Esophagus squamous epithelium (tissue), 4 donors: ENCODE data around the gene FOXO4.

ENCODE experiments used
- CTCF ChIP-seq, 6 experiments: fragments of 450-650 bp in 4 of 6; fragments of 200-600 bp in 2 of 6; sonication (generic) in 2 of 6; IDR thresholded peaks; one replicate each; pipeline ENCODE4 v1.5.1; 2016 to 2019; ENCODE audit warnings: antibody characterized with exemption in 6 of 6, mild to moderate bottlenecking in 4 of 6, moderate library complexity in 4 of 6
- POLR2A ChIP-seq, 4 donors: fragments of 450-650 bp; IDR thresholded peaks; one replicate each; pipeline ENCODE4 v1.6.1; 2017; ENCODE audit warnings: antibody characterized with exemption in 4 of 4, mild to moderate bottlenecking in 4 of 4, moderate library complexity in 3 of 4

- TF ChIP-seq CTCF (IDR thresholded peaks at IDR 0.05) (peak in 4 of 6 experiments; percentile 35 to 75 (median 71)), POLR2A (IDR thresholded peaks at IDR 0.05) (peak in 1 of 4 donors; percentile 58)
Observed at GRCh38 chrX:71068044-71068918, 27.4 kb upstream of the FOXO4 start, which contains the start of gene SNX12.
